Prostate gland (tissue), 2 donors: ENCODE data around the gene MYO1A.

ENCODE experiments used
- POLR2A ChIP-seq: fragments of 450-650 bp; IDR thresholded peaks from one replicate; pipeline ENCODE4 v1.6.1; 2016; ENCODE audit warnings: antibody characterized with exemption, mild to moderate bottlenecking
- POLR2AphosphoS5 ChIP-seq: sonication (generic); formaldehyde crosslinking; IDR thresholded peaks from one replicate; pipeline ENCODE4 v1.6.1; 2017; ENCODE audit warnings: antibody characterized with exemption
- TF ChIP-seq, protein P1 (sequence below), 4 experiments: fragments of 200-600 bp in 2 of 4; fragments of 450-650 bp in 2 of 4; sonication (generic) in 2 of 4; IDR thresholded peaks; 1 replicate in 3 of 4; 2 replicates in 1 of 4; pipeline ENCODE4 v1.5.1; 2016 to 2019; ENCODE audit warnings: antibody characterized with exemption in 4 of 4, mild to moderate bottlenecking in 2 of 4, moderate library complexity in 2 of 4

DNA sequence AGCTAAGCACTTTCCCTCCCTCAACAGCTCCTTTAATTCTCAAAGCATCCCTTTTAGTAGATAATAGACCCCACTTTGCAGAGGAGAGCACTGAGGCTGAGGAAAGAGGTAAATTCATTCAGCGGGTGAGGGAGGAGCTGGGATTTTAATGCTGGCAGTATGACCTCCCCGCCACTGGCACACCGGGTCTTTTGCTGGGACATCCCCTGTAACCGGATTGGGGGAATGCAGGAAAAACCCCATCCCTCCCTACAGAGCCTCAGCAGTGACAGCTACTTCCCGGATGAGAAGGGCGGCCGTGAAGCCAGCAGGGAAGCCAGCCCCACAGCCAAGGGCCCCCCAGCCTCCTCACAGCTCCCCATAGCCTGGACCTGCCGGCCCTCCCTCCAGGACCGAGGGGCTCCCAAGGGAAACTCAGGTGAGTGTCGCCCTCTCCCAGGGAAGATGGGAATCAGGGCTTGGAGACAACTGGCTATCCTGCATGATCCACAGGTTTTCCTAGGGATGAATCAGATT, 55.6 kb downstream of the MYO1A start:
- TF ChIP-seq, protein P1, sequence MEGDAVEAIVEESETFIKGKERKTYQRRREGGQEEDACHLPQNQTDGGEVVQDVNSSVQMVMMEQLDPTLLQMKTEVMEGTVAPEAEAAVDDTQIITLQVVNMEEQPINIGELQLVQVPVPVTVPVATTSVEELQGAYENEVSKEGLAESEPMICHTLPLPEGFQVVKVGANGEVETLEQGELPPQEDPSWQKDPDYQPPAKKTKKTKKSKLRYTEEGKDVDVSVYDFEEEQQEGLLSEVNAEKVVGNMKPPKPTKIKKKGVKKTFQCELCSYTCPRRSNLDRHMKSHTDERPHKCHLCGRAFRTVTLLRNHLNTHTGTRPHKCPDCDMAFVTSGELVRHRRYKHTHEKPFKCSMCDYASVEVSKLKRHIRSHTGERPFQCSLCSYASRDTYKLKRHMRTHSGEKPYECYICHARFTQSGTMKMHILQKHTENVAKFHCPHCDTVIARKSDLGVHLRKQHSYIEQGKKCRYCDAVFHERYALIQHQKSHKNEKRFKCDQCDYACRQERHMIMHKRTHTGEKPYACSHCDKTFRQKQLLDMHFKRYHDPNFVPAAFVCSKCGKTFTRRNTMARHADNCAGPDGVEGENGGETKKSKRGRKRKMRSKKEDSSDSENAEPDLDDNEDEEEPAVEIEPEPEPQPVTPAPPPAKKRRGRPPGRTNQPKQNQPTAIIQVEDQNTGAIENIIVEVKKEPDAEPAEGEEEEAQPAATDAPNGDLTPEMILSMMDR (IDR thresholded peaks at IDR 0.05), result no peak
- no peak for TF ChIP-seq POLR2A
- TF ChIP-seq POLR2AphosphoS5, result no peak
